Measurements from ENCODE around the gene KCNAB1. TPM values are rescaled to one million over a fixed set of nuclear protein-coding genes. Genes with fewer than 3 reads are reported as not detected.

KCNAB1 gene
- total and polyA plus RNA-seq, 2 experiments from 2014 or later, result 0.80 to 1.4 TPM

- no peaks in the 10 kb centered on the region for H4K20me1 ChIP-seq (ENCODE audit: insufficient read depth, poor library complexity, severe bottlenecking)
- no peak overlapping the region for H3K27ac ChIP-seq
- 100% methylated on average over 1 of the region's 1 CpG for WGBS (ENCODE audit: low lambda C conversion rate, missing lambda C conversion rate)
- no peaks in the 10 kb centered on the region for H3K4me1 ChIP-seq (ENCODE audit: insufficient read depth)
- no peak for DNase-seq (ENCODE audit: low spot score)
- no peak for TF ChIP-seq CTCF (IDR thresholded peaks at IDR 0.05; ENCODE audit: poor library complexity)
- no peak for TF ChIP-seq EZH2 (IDR thresholded peaks at IDR 0.05; ENCODE audit: borderline replicate concordance)
- TF ChIP-seq EZH2phosphoT487 (IDR thresholded peaks at IDR 0.05; ENCODE audit: low read depth, severe bottlenecking, unreplicated experiment), result no peak
- no peaks in the 10 kb centered on the region for H3K27me3 ChIP-seq
- no peaks in the 10 kb centered on the region for H3K9me2 ChIP-seq (replicated peaks; ENCODE audit: insufficient read depth)
- no peak overlapping the region for H2AFZ ChIP-seq
- H3K9me3 ChIP-seq (ENCODE audit: low read depth), result no peaks in the 10 kb centered on the region
- H3K36me3 ChIP-seq (replicated peaks; ENCODE audit: insufficient read depth, low read depth), result no peaks in the 10 kb centered on the region
- no peak overlapping the region for H3K4me2 ChIP-seq
- H3K4me3 ChIP-seq, result no peak overlapping the region
- H3K79me2 ChIP-seq, result no peaks in the 10 kb centered on the region
Observed at GRCh38 chr3:156184156-156184555, 63.8 kb downstream of the KCNAB1 start.

- H2AFZ ChIP-seq, result no peak overlapping the region
- H3K36me3 ChIP-seq (replicated peaks; ENCODE audit: insufficient read depth, low read depth), result no peaks in the 10 kb centered on the region
- H3K4me2 ChIP-seq, result no peak overlapping the region
- no peak for TF ChIP-seq EZH2 (IDR thresholded peaks at IDR 0.05; ENCODE audit: borderline replicate concordance)
- no peak for TF ChIP-seq EZH2phosphoT487 (IDR thresholded peaks at IDR 0.05; ENCODE audit: low read depth, severe bottlenecking, unreplicated experiment)
- no peak for TF ChIP-seq CTCF (IDR thresholded peaks at IDR 0.05; ENCODE audit: poor library complexity)
- 93% methylated on average over 2 of the region's 2 CpGs for WGBS (ENCODE audit: low lambda C conversion rate, missing lambda C conversion rate)
- no peaks in the 10 kb centered on the region for H3K9me3 ChIP-seq (ENCODE audit: low read depth)
- no peaks in the 10 kb centered on the region for H3K4me1 ChIP-seq (ENCODE audit: insufficient read depth)
- DNase-seq (ENCODE audit: low spot score), result no peak
- H3K4me3 ChIP-seq, result no peak overlapping the region
- no peaks in the 10 kb centered on the region for H3K27me3 ChIP-seq
- no peak overlapping the region for H3K27ac ChIP-seq
- H3K79me2 ChIP-seq, result no peaks in the 10 kb centered on the region
- H4K20me1 ChIP-seq (ENCODE audit: insufficient read depth, poor library complexity, severe bottlenecking), result no peaks in the 10 kb centered on the region
- H3K9me2 ChIP-seq (replicated peaks; ENCODE audit: insufficient read depth), result no peaks in the 10 kb centered on the region
Observed at GRCh38 chr3:156187146-156187769, 66.9 kb downstream of the KCNAB1 start.

GRCh38 chr3:156188757-156189156, 68.4 kb downstream of the KCNAB1 start:
- no peak for DNase-seq (ENCODE audit: low spot score)
- H2AFZ ChIP-seq, result no peak overlapping the region

More at GRCh38 chr3:156188757-156189156, 68.4 kb downstream of the KCNAB1 start:
- Histone ChIP-seq H3K9me2 (replicated peaks; ENCODE audit: insufficient read depth) (no peaks in the 10 kb centered on the region), H3K4me2 (no peak overlapping the region), H3K79me2 (no peaks in the 10 kb centered on the region), H3K27ac (no peak overlapping the region), H4K20me1 (ENCODE audit: insufficient read depth, poor library complexity, severe bottlenecking) (no peaks in the 10 kb centered on the region), H3K4me1 (ENCODE audit: insufficient read depth) (no peaks in the 10 kb centered on the region), H3K9me3 (ENCODE audit: low read depth) (no peaks in the 10 kb centered on the region), H3K4me3 (no peak overlapping the region), H3K36me3 (replicated peaks; ENCODE audit: insufficient read depth, low read depth) (no peaks in the 10 kb centered on the region), H3K27me3 (no peaks in the 10 kb centered on the region)
- no peak for TF ChIP-seq CTCF (IDR thresholded peaks at IDR 0.05; ENCODE audit: poor library complexity)
- TF ChIP-seq EZH2phosphoT487 (IDR thresholded peaks at IDR 0.05; ENCODE audit: low read depth, severe bottlenecking, unreplicated experiment), result no peak
- TF ChIP-seq EZH2 (IDR thresholded peaks at IDR 0.05; ENCODE audit: borderline replicate concordance), result no peak
- 93% methylated on average over 3 of the region's 3 CpGs for WGBS (ENCODE audit: low lambda C conversion rate, missing lambda C conversion rate)

Measured in hepatocyte (in vitro differentiated cells).